H9 (cell line): ENCODE measurements around the gene RIMOC1. TPM values are rescaled to one million over a fixed set of nuclear protein-coding genes. Genes with fewer than 3 reads are reported as not detected.

Source experiments
- DNase-seq: peaks from one replicate; pipeline ENCODE4 v3.0.0-alpha.2; 2017
- H2AFZ ChIP-seq: one replicate; pipeline ENCODE4 v1.6.1; 2013; ENCODE audit warnings: mild to moderate bottlenecking, low read length, control low read depth, moderate library complexity
- H2AK5ac ChIP-seq: 2 replicates; pipeline ENCODE4 v1.6.1; 2013; ENCODE audit warnings: low read length, control low read depth, mixed read lengths; ENCODE audit not compliant: insufficient read length
- H2BK120ac ChIP-seq: one replicate; pipeline ENCODE4 v1.6.1; 2013; ENCODE audit warnings: low read depth, mild to moderate bottlenecking, low read length, control low read depth, inconsistent platforms; ENCODE audit not compliant: poor library complexity, severe bottlenecking
- H2BK12ac ChIP-seq: 2 replicates; pipeline ENCODE4 v1.6.1; 2013; ENCODE audit warnings: low read length, control low read depth, mixed read lengths, low read depth; ENCODE audit not compliant: insufficient read length
- H2BK15ac ChIP-seq: 2 replicates; pipeline ENCODE4 v1.6.1; 2013; ENCODE audit warnings: low read depth, low read length, control low read depth
- H2BK20ac ChIP-seq: one replicate; pipeline ENCODE4 v1.6.1; 2013; ENCODE audit warnings: low read depth, mild to moderate bottlenecking, low read length, control low read depth, inconsistent platforms; ENCODE audit not compliant: poor library complexity, severe bottlenecking
- H2BK5ac ChIP-seq: 2 replicates; pipeline ENCODE4 v1.6.1; 2013; ENCODE audit warnings: low read length, control low read depth, mixed read lengths; ENCODE audit not compliant: insufficient read length
- H3K14ac ChIP-seq: 2 replicates; pipeline ENCODE4 v1.6.1; 2013; ENCODE audit warnings: low read length, control low read depth; ENCODE audit not compliant: insufficient read depth
- H3K18ac ChIP-seq: 2 replicates; pipeline ENCODE4 v1.6.1; 2013; ENCODE audit warnings: low read depth, mild to moderate bottlenecking, mixed read lengths, low read length, control low read depth; ENCODE audit not compliant: insufficient read length
- H3K23ac ChIP-seq: 2 replicates; pipeline ENCODE4 v1.6.1; 2013; ENCODE audit warnings: low read length, control low read depth, mixed read lengths, low read depth; ENCODE audit not compliant: insufficient read length
- H3K23me2 ChIP-seq: 2 replicates; pipeline ENCODE4 v1.6.1; 2013; ENCODE audit warnings: low read depth, mild to moderate bottlenecking, mixed read lengths, low read length, control low read depth; ENCODE audit not compliant: insufficient read length, poor library complexity, severe bottlenecking
- H3K27ac ChIP-seq: 2 replicates; pipeline ENCODE4 v1.5.1; 2013; ENCODE audit warnings: low read length, control low read depth, mixed read lengths, low read depth; ENCODE audit not compliant: insufficient read length
- H3K27me3 ChIP-seq: 2 replicates; pipeline ENCODE4 v1.6.1; 2013; ENCODE audit warnings: low read length, control low read depth, inconsistent platforms; ENCODE audit not compliant: insufficient read depth
- H3K4ac ChIP-seq: 2 replicates; pipeline ENCODE4 v1.6.1; 2013; ENCODE audit warnings: low read depth, mild to moderate bottlenecking, control low read depth, inconsistent platforms, low read length, moderate library complexity
- H3K4me1 ChIP-seq: 2 replicates; pipeline ENCODE4 v1.6.1; 2013; ENCODE audit warnings: low read length, control low read depth, inconsistent platforms; ENCODE audit not compliant: insufficient read depth
- H3K4me2 ChIP-seq: 2 replicates; pipeline ENCODE4 v1.6.1; 2013; ENCODE audit warnings: low read length, control low read depth, mixed read lengths; ENCODE audit not compliant: insufficient read length, insufficient read depth
- H3K56ac ChIP-seq: 2 replicates; pipeline ENCODE4 v1.6.1; 2013; ENCODE audit warnings: low read depth, mild to moderate bottlenecking, mixed read lengths, low read length, control low read depth; ENCODE audit not compliant: insufficient read length
- H3K79me1 ChIP-seq: 2 replicates; pipeline ENCODE4 v1.6.1; 2013; ENCODE audit warnings: low read depth, mild to moderate bottlenecking, moderate library complexity, low read length, control low read depth, inconsistent platforms; ENCODE audit not compliant: insufficient read depth, poor library complexity, severe bottlenecking
- H3K79me2 ChIP-seq: 2 replicates; pipeline ENCODE4 v1.6.1; 2013; ENCODE audit warnings: low read length, control low read depth, inconsistent platforms; ENCODE audit not compliant: insufficient read depth
- H3K9ac ChIP-seq: 2 replicates; pipeline ENCODE4 v1.6.1; 2013; ENCODE audit warnings: low read length, control low read depth, mixed read lengths; ENCODE audit not compliant: insufficient read length; ENCODE audit errors: extremely low read depth
- H3K9me3 ChIP-seq: one replicate; pipeline ENCODE4 v1.6.1; 2013; ENCODE audit warnings: low read depth, low read length, inconsistent platforms; ENCODE audit not compliant: control insufficient read depth
- H3T11ph ChIP-seq: one replicate; pipeline ENCODE4 v1.6.1; 2013; ENCODE audit warnings: mild to moderate bottlenecking, low read length, control low read depth, inconsistent platforms
- H4K20me1 ChIP-seq: one replicate; pipeline ENCODE4 v1.6.1; 2013; ENCODE audit not compliant: control insufficient read depth, insufficient read length, insufficient read depth
- H4K5ac ChIP-seq: 2 replicates; pipeline ENCODE4 v1.6.1; 2013; ENCODE audit warnings: low read depth, mild to moderate bottlenecking, mixed read lengths, low read length, control low read depth; ENCODE audit not compliant: insufficient read length
- H4K8ac ChIP-seq: replicated peaks from 2 replicates; pipeline ENCODE4 v1.6.1; 2013; ENCODE audit warnings: low read length, control low read depth, mixed read lengths, low read depth; ENCODE audit not compliant: insufficient read length
- H4K91ac ChIP-seq: 2 replicates; pipeline ENCODE4 v1.6.1; 2013; ENCODE audit warnings: low read depth, mild to moderate bottlenecking, moderate library complexity, mixed read lengths, low read length, control low read depth; ENCODE audit not compliant: insufficient read length
- H3K27ac Mint-ChIP-seq, 3 experiments: 2 replicates in 2 of 3; 3 replicates in 1 of 3; pipeline ENCODE4 v1.8.0; 2020 to 2021; ENCODE audit warnings: mixed read lengths in 3 of 3, mild to moderate bottlenecking in 1 of 3, moderate library complexity in 1 of 3
- H3K27me3 Mint-ChIP-seq: 2 replicates; pipeline ENCODE4 v1.8.0; 2021; ENCODE audit warnings: low read depth, mild to moderate bottlenecking, moderate library complexity, mixed read lengths
- H3K36me3 Mint-ChIP-seq, 3 experiments: 2 replicates in 2 of 3; 3 replicates in 1 of 3; pipeline ENCODE4 v1.8.0; 2020 to 2021; ENCODE audit warnings: low read depth in 3 of 3, mixed read lengths in 3 of 3; ENCODE audit not compliant: insufficient read depth in 1 of 3
- H3K4me1 Mint-ChIP-seq, 2 experiments: 2 replicates each; pipeline ENCODE4 v1.8.0; 2020; ENCODE audit warnings: mixed read lengths in 2 of 2
- H3K4me3 Mint-ChIP-seq, 2 experiments: 2 replicates in 1 of 2; 3 replicates in 1 of 2; pipeline ENCODE4 v1.8.0; 2020 to 2021; ENCODE audit warnings: mild to moderate bottlenecking in 2 of 2, mixed read lengths in 2 of 2, moderate library complexity in 1 of 2
- H3K9me3 Mint-ChIP-seq, 2 experiments: 2 replicates in 1 of 2; 3 replicates in 1 of 2; pipeline ENCODE4 v1.8.0; 2020; ENCODE audit warnings: mild to moderate bottlenecking in 2 of 2, mixed read lengths in 2 of 2, moderate library complexity in 1 of 2
- WGBS: extraction: QIAGEN DNeasy Blood & Tissue Kit; methylation state at CpG from one replicate; pipeline ENCODE4 v1.1.7; 2013; ENCODE audit warnings: missing lambda C conversion rate, low lambda C conversion rate, mixed read lengths; ENCODE audit not compliant: insufficient read length; ENCODE audit errors: extremely low coverage; 5-methylcytosine and 5-hydroxymethylcytosine counted together
- total RNA-seq: library from RNA; stranded (reverse); gene quantifications from 2 replicates; pipeline ENCODE4 v1.2.1, GENCODE V29; 2021
- TF ChIP-seq, protein P1 (sequence below): fragments of 200-600 bp; sonication (generic); conservative IDR thresholded peaks from 3 replicates; pipeline ENCODE4 v1.8.0; 2021; ENCODE audit warnings: antibody characterized with exemption, mild to moderate bottlenecking

The RIMOC1 gene
- total RNA-seq, 1 experiment from 2014 or later = 43.3 TPM

DNA sequence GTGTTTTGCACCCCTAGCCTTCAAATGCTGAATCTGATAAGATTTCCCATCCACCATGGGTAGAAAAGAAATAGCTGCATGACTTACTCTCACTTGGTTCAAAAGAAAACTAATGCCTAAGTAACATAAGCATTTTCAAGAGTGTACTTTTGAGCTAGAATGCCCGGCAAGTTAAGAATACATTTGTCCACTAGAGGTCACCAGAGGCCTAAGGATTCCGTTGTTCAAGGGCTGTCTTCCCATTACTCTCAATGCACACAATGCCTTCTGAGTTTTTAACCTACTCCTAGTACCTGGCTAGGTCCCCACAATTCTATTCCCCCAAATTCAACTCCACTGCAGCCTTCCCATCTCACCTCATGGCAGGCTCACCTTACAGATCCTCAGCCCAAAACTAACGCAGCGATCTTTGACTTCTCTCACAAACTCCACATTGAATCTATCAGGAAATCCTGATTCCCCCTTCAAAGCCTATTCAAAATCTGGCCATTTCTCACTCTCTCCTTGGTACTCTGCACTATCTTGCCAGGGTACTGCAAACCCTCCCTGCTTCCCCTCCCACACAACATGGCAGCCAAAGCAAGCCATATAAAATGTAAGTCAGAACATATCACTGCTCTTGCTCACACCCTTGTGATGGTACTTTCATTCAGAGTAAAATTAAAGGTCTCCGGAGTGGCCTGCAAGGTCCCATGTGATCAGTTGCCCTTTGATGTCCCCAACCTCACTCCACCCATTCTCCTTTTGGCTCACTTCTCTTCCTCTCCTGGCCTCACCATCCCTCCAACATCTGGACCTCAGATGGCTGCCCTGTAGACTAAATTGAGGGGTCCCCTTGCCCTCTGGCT lies 47.3 kb upstream of the RIMOC1 start:
- H3K4ac ChIP-seq = no peak overlapping the region
- H2BK120ac ChIP-seq = no peak overlapping the region
- no peak overlapping the region for H4K8ac ChIP-seq
- no peak overlapping the region for H3K9ac ChIP-seq
- no peak overlapping the region for H3K56ac ChIP-seq
- no peaks in the 10 kb centered on the region for H3K9me3 ChIP-seq
- no peaks in the 10 kb centered on the region for H3K79me1 ChIP-seq
- Mint-ChIP-seq H3K36me3 (peaks cover 5 to 21% (median 17%) of the 10 kb centered on the region in 3 experiments; a peak in 5 of 7 replicates), H3K4me1 (no peaks in the 10 kb centered on the region), H3K4me3 (no peak overlapping the region), H3K9me3 (no peaks in the 10 kb centered on the region), H3K27me3 (no peaks in the 10 kb centered on the region), H3K27ac (no peak overlapping the region)
- H4K20me1 ChIP-seq = no peaks in the 10 kb centered on the region
- H3K27me3 ChIP-seq = no peaks in the 10 kb centered on the region
- no peaks in the 10 kb centered on the region for H3K79me2 ChIP-seq
- no peak overlapping the region for H3K23ac ChIP-seq
- H2AK5ac ChIP-seq = no peak overlapping the region
- H4K91ac ChIP-seq = no peak overlapping the region
- WGBS = no CpG with 5 or more reads among the region's 5 CpGs
- no peak overlapping the region for H3K27ac ChIP-seq
- H2BK20ac ChIP-seq = no peak overlapping the region
- no peak overlapping the region for H2AFZ ChIP-seq
- no peak overlapping the region for H4K5ac ChIP-seq
- no peak overlapping the region for H2BK5ac ChIP-seq
- TF ChIP-seq, protein P1, sequence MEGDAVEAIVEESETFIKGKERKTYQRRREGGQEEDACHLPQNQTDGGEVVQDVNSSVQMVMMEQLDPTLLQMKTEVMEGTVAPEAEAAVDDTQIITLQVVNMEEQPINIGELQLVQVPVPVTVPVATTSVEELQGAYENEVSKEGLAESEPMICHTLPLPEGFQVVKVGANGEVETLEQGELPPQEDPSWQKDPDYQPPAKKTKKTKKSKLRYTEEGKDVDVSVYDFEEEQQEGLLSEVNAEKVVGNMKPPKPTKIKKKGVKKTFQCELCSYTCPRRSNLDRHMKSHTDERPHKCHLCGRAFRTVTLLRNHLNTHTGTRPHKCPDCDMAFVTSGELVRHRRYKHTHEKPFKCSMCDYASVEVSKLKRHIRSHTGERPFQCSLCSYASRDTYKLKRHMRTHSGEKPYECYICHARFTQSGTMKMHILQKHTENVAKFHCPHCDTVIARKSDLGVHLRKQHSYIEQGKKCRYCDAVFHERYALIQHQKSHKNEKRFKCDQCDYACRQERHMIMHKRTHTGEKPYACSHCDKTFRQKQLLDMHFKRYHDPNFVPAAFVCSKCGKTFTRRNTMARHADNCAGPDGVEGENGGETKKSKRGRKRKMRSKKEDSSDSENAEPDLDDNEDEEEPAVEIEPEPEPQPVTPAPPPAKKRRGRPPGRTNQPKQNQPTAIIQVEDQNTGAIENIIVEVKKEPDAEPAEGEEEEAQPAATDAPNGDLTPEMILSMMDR = peak; percentile 85
- no peak overlapping the region for H2BK12ac ChIP-seq
- no peaks in the 10 kb centered on the region for H3K4me1 ChIP-seq
- H2BK15ac ChIP-seq = no peak overlapping the region
- no peak overlapping the region for H3T11ph ChIP-seq
- peak; percentile 46 for DNase-seq
- H3K4me2 ChIP-seq = no peak overlapping the region
- no peak overlapping the region for H3K14ac ChIP-seq
- H3K18ac ChIP-seq = no peak overlapping the region
- H3K23me2 ChIP-seq = no peaks in the 10 kb centered on the region
